ENCODE measurements around the gene C22orf23.
"Not testable (repeated sequence)": the region's sequence is repeated elsewhere in the genome, so short reads cannot be mapped to it uniquely, and the experiment has no call there.

GRCh38 chr22:37955825-37956397, 2.5 kb upstream of the C22orf23 start:
- not testable (repeated sequence) for TF ChIP-seq CTCF, POLR2AphosphoS5 (IDR thresholded peaks at IDR 0.05)

Data from breast epithelium (tissue), 3 donors.